Upper lobe of right lung (tissue), 1 donor: ENCODE data around the gene PLA2G2A. TPM values are rescaled to one million over a fixed set of nuclear protein-coding genes. Genes with fewer than 3 reads are reported as not detected.
"Not testable (repeated sequence)": the region's sequence is repeated elsewhere in the genome, so short reads cannot be mapped to it uniquely, and the experiment has no call there.

ENCODE experiments used
- ATAC-seq: fragments of 200-7000 bp; cut with Tn5 transposase; one replicate; pipeline ENCODE4 v1.9.1; 2020; ENCODE audit warnings: mild to moderate bottlenecking, moderate library complexity
- DNase-seq: peaks from one replicate; pipeline ENCODE4 v3.0.0-alpha.2; 2020
- H3K27ac ChIP-seq: fragments of 200-600 bp; one replicate; pipeline ENCODE4 v1.8.0; 2022
- H3K27me3 ChIP-seq: fragments of 200-600 bp; one replicate; pipeline ENCODE4 v1.8.0; 2022; ENCODE audit warnings: mild to moderate bottlenecking
- H3K36me3 ChIP-seq: fragments of 200-600 bp; one replicate; pipeline ENCODE4 v1.8.0; 2022
- H3K4me1 ChIP-seq: fragments of 200-600 bp; one replicate; pipeline ENCODE4 v1.8.0; 2022
- H3K4me3 ChIP-seq: fragments of 200-600 bp; one replicate; pipeline ENCODE4 v1.8.0; 2022; ENCODE audit warnings: mild to moderate bottlenecking
- H3K9me3 ChIP-seq: fragments of 200-600 bp; one replicate; pipeline ENCODE4 v1.8.0; 2022
- CTCF ChIP-seq: fragments of 200-600 bp; IDR thresholded peaks from one replicate; pipeline ENCODE4 v1.8.0; 2022; ENCODE audit warnings: antibody characterized with exemption
- intact Hi-C: fragments of 100-400 bp; cut with DNase I; formaldehyde crosslinking; loops from one replicate; pipeline ENCODE4 v1.11.0; 2022
- total RNA-seq: library from RNA; stranded (reverse); fragmentation: NEBNext Ultra II Directional; extraction: Animal tissue kit (Norgen Biotek cat#: 25700); gene quantifications from one replicate; pipeline ENCODE4 v1.2.1, GENCODE V29; 2021
- donor health status: DM: no; HTN: yes; CAD: no; lungs with severe emphysema.

Gene PLA2G2A
- total RNA-seq, 1 donor from 2014 or later: 19.7 TPM

- peaks cover 4% of the 10 kb centered on the region for H3K9me3 ChIP-seq
- DNase-seq (no peak), ATAC-seq (no peak)
- no peaks in the 10 kb centered on the region for H3K27me3 ChIP-seq
- H3K36me3 ChIP-seq: no peaks in the 10 kb centered on the region
- no peaks in the 10 kb centered on the region for H3K4me1 ChIP-seq
- TF ChIP-seq CTCF: no peak
- intact Hi-C loops: no loop called here
- H3K27ac ChIP-seq: no peak overlapping the region
- no peak overlapping the region for H3K4me3 ChIP-seq
Measured at GRCh38 chr1:19936061-19936750, 43.2 kb downstream of the PLA2G2A start.

- no peak overlapping the region for H3K27ac ChIP-seq
- no peaks in the 10 kb centered on the region for H3K4me1 ChIP-seq
- no peak for TF ChIP-seq CTCF
- intact Hi-C loops: no loop called here
- no peak overlapping the region for H3K4me3 ChIP-seq
- no peak for ATAC-seq
- no peaks in the 10 kb centered on the region for H3K27me3 ChIP-seq
- no peak for DNase-seq
- H3K9me3 ChIP-seq: peaks cover 4% of the 10 kb centered on the region
- H3K36me3 ChIP-seq: no peaks in the 10 kb centered on the region
Measured at GRCh38 chr1:19934336-19934735, 45.1 kb downstream of the PLA2G2A start.

GRCh38 chr1:19932866-19933265 is 46.6 kb downstream of the PLA2G2A start:
- no peak for DNase-seq
- no peak overlapping the region for H3K4me3 ChIP-seq
- no peak overlapping the region for H3K27ac ChIP-seq
- no peaks in the 10 kb centered on the region for H3K36me3 ChIP-seq
- no peak for TF ChIP-seq CTCF
- no peaks in the 10 kb centered on the region for H3K4me1 ChIP-seq
- ATAC-seq: no peak
- H3K27me3 ChIP-seq: no peaks in the 10 kb centered on the region
- peaks cover 4% of the 10 kb centered on the region for H3K9me3 ChIP-seq
- intact Hi-C loops: no loop called here

- ATAC-seq, H3K27me3 ChIP-seq, H3K27ac ChIP-seq, H3K4me3 ChIP-seq, H3K36me3 ChIP-seq, DNase-seq, intact Hi-C loops, H3K4me1 ChIP-seq, H3K9me3 ChIP-seq: not testable (repeated sequence)
Measured at GRCh38 chr1:19927130-19927421, 52.3 kb downstream of the PLA2G2A start.

- no peaks in the 10 kb centered on the region for H3K36me3 ChIP-seq
- H3K9me3 ChIP-seq: no peaks in the 10 kb centered on the region
- no peaks in the 10 kb centered on the region for H3K4me1 ChIP-seq
- no peaks in the 10 kb centered on the region for H3K27me3 ChIP-seq
- H3K27ac ChIP-seq: no peak overlapping the region
- DNase-seq: no peak
- H3K4me3 ChIP-seq: no peak overlapping the region
- intact Hi-C loops: no loop called here
- no peak for ATAC-seq
- TF ChIP-seq CTCF: no peak
Measured at GRCh38 chr1:19926296-19927129, 52.9 kb downstream of the PLA2G2A start.

Other genes starting within 250 kb of the PLA2G2A start
- gene TMCO4, start 179.7 kb downstream of the PLA2G2A start, total RNA-seq: 24.3 TPM
- gene RNF186, start 164.3 kb downstream of the PLA2G2A start, total RNA-seq: not detected
- gene OTUD3, start 97.2 kb downstream of the PLA2G2A start, total RNA-seq: 8.8 TPM
- gene PLA2G2E, start 56.0 kb downstream of the PLA2G2A start, total RNA-seq: not detected
- 4.9 TPM for gene PLA2G5, start 90.6 kb upstream of the PLA2G2A start, total RNA-seq
- not detected for gene PLA2G2D, start 139.9 kb upstream of the PLA2G2A start, total RNA-seq
- not detected for gene PLA2G2F, start 159.7 kb upstream of the PLA2G2A start, total RNA-seq
- 0.87 TPM for gene UBXN10, start 206.5 kb upstream of the PLA2G2A start, total RNA-seq
- not detected for gene PLA2G2C, start 206.9 kb upstream of the PLA2G2A start, total RNA-seq